Measurements from ENCODE around the gene MYO7A.

GRCh38 chr11:77104727-77105126 lies 23.3 kb upstream of the MYO7A start:
- no peak for TF ChIP-seq CTCF (IDR thresholded peaks at IDR 0.05)
- no peak for TF ChIP-seq POLR2A (IDR thresholded peaks at IDR 0.05)

All from thyroid gland (tissue), 4 donors.